ENCODE results near the gene DALRD3. TPM values are rescaled to one million over a fixed set of nuclear protein-coding genes. Genes with fewer than 3 reads are reported as not detected.

Gene DALRD3
- total RNA-seq, 1 experiment from 2014 or later: 53.4 TPM

DNA sequence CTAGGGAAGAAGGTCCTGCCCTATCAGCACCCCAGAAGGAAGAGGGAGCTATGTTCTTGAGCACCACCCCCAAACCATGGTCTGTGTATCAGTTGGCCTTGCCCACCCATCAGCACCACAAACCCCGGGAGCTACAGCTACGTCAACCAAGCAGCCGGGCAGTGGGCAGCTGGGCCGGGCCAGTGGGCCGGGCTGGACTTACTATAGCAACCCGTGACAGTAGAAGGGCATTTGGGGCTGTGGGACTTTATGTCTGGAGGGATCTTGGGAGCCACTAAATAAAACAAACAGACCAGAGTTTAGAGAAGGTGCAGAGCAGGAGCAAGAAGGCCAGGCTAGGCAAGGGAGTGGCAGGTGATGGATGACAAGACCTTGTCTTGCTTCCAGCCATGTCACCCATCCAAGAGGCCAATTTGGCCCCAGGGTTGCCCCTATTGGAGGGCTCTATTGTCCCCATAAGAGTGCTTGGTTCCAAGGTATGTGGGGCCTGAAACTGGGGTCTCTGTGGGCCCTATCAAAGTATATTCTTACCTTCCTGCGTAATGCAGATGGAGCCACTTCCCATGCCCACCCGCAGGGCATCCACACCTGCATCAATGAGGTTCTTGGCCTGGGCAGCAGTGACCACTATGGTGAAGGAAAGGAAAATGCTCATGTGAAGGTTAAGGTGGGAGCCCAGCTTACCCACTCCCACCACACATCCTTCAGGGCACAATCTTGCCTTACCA is 7.6 kb upstream of the DALRD3 start:
- Histone ChIP-seq H3K79me2 (ENCODE audit: low read length) (peaks cover 66% of the 10 kb centered on the region), H3K4me2 (ENCODE audit: low read depth, low read length, poor library complexity, severe bottlenecking) (peak overlapping the region; percentile 18), H3K9me3 (ENCODE audit: low read length) (no peaks in the 10 kb centered on the region), H3K27ac (ENCODE audit: low read length) (no peak overlapping the region), H3K9me2 (replicated peaks; ENCODE audit: insufficient read depth, low read length) (no peaks in the 10 kb centered on the region), H3K4me1 (ENCODE audit: low read length) (peaks cover 67% of the 10 kb centered on the region), H2AFZ (ENCODE audit: low read length) (no peak overlapping the region), H4K20me1 (ENCODE audit: insufficient read depth, low read depth, low read length) (peaks cover 11% of the 10 kb centered on the region; the same call in 1 of the 2 replicates), H3K9ac (ENCODE audit: low read length) (peak overlapping the region; percentile 21; the same call in 1 of the 2 replicates), H3K36me3 (ENCODE audit: insufficient read depth, low read length) (peaks cover 38% of the 10 kb centered on the region), H3K27me3 (ENCODE audit: low read length) (no peaks in the 10 kb centered on the region), H3K4me3 (ENCODE audit: low read length) (no peak overlapping the region)
- peak; percentile 53 for DNase-seq

- Histone ChIP-seq H3K9me3 (ENCODE audit: low read length) (no peaks in the 10 kb centered on the region), H3K9ac (ENCODE audit: low read length) (peak overlapping the region; percentile 21; the same call in 1 of the 2 replicates), H3K27ac (ENCODE audit: low read length) (peak overlapping the region; percentile 30), H3K36me3 (ENCODE audit: insufficient read depth, low read length) (peaks cover 38% of the 10 kb centered on the region), H3K4me3 (ENCODE audit: low read length) (no peak overlapping the region), H2AFZ (ENCODE audit: low read length) (no peak overlapping the region), H3K4me2 (ENCODE audit: low read depth, low read length, poor library complexity, severe bottlenecking) (peak overlapping the region; percentile 25), H3K27me3 (ENCODE audit: low read length) (no peaks in the 10 kb centered on the region), H3K4me1 (ENCODE audit: low read length) (peaks cover 71% of the 10 kb centered on the region), H4K20me1 (ENCODE audit: insufficient read depth, low read depth, low read length) (peaks cover 11% of the 10 kb centered on the region; the same call in 1 of the 2 replicates), H3K9me2 (replicated peaks; ENCODE audit: insufficient read depth, low read length) (no peaks in the 10 kb centered on the region), H3K79me2 (ENCODE audit: low read length) (peaks cover 74% of the 10 kb centered on the region)
- peak; percentile 62 for DNase-seq
These were observed 6.8 kb upstream of the DALRD3 start for GRCh38 chr3:49025005-49025792.

DNA sequence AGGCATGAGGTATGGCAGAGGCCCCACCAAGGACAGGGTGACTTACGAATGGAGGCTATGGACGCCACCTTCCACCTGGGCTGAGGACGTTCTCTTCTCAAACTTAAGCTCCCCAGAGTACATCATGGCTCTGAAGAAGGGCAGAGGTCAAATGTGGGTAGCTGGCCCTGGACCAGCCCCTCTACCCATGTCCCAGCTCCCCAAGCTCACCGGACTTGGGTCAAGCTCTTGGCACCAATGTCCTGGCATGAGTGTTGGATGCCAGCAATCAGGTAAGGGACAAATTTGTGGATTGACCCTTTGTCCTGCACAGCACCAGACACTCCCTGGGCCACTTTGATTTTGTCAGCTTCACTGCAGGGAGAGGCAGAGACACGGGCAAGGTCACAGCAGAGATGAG is 6.1 kb upstream of the DALRD3 start:
- Histone ChIP-seq H3K36me3 (ENCODE audit: insufficient read depth, low read length) (peaks cover 38% of the 10 kb centered on the region), H3K79me2 (ENCODE audit: low read length) (peaks cover 80% of the 10 kb centered on the region), H3K4me2 (ENCODE audit: low read depth, low read length, poor library complexity, severe bottlenecking) (peak overlapping the region; percentile 97)

DNA sequence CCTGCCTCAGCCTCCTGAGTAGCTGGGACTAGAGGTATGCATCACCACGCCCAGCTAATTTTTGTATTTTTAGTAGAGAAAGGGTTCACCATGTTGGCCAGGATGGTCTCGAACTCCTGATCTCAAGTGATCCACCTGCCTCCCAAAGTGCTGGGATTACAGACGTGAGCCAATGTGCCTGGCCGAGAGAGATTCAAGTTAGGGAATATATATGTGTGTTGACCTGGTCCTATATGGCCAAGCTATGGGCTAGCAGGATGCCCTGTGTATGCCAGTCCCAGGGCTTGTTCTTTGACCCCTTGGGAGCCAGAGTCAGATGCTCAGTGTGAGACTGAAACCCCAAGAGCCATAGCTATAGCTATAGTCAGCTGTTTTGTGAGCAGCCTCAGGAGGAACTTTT is 5.4 kb upstream of the DALRD3 start:
- H3K9ac ChIP-seq (ENCODE audit: low read length): peak overlapping the region; percentile 5; the same call in 1 of the 2 replicates

More for the DNA sequence above, 6.1 kb upstream of the DALRD3 start:
- Histone ChIP-seq H4K20me1 (ENCODE audit: insufficient read depth, low read depth, low read length) (peaks cover 11% of the 10 kb centered on the region; the same call in 1 of the 2 replicates), H3K9me2 (replicated peaks; ENCODE audit: insufficient read depth, low read length) (no peaks in the 10 kb centered on the region), H2AFZ (ENCODE audit: low read length) (no peak overlapping the region), H3K9me3 (ENCODE audit: low read length) (no peaks in the 10 kb centered on the region), H3K4me1 (ENCODE audit: low read length) (peaks cover 74% of the 10 kb centered on the region), H3K4me3 (ENCODE audit: low read length) (no peak overlapping the region), H3K27me3 (ENCODE audit: low read length) (no peaks in the 10 kb centered on the region), H3K9ac (ENCODE audit: low read length) (peak overlapping the region; percentile 5), H3K27ac (ENCODE audit: low read length) (0 out of 2 replicates have a peak overlapping the region, but pooled peaks have one; percentile 16)
- no peak for DNase-seq

DNA sequence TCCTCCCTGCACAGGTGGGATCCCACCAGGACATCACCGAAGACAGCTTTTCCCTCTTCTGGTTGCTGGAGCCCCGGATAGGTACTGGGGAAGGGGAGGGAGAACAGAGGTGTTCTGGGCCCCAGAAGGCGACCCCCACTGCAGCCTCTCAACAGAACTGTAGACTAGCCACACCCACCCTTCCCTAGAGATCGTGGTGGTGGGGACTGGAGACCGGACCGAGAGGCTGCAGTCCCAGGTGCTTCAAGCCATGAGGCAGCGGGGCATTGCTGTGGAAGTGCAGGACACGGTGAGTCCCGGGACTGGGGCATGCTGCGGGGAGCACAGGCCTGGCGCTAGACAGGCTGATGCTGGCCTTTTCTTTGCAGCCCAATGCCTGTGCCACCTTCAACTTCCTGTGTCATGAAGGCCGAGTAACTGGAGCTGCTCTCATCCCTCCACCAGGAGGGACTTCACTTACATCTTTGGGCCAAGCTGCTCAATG is 4.3 kb upstream of the DALRD3 start:
- Histone ChIP-seq H3K4me2 (ENCODE audit: low read depth, low read length, poor library complexity, severe bottlenecking) (peak overlapping the region; percentile 97), H3K4me1 (ENCODE audit: low read length) (peaks cover 69% of the 10 kb centered on the region), H3K9ac (ENCODE audit: low read length) (peak overlapping the region; percentile 96), H2AFZ (ENCODE audit: low read length) (no peak overlapping the region), H3K36me3 (ENCODE audit: insufficient read depth, low read length) (peaks cover 31% of the 10 kb centered on the region), H3K9me2 (replicated peaks; ENCODE audit: insufficient read depth, low read length) (no peaks in the 10 kb centered on the region), H3K79me2 (ENCODE audit: low read length) (peaks cover 65% of the 10 kb centered on the region), H3K9me3 (ENCODE audit: low read length) (no peaks in the 10 kb centered on the region), H3K4me3 (ENCODE audit: low read length) (peak overlapping the region; percentile 82), H4K20me1 (ENCODE audit: insufficient read depth, low read depth, low read length) (peaks cover 11% of the 10 kb centered on the region; the same call in 1 of the 2 replicates), H3K27me3 (ENCODE audit: low read length) (no peaks in the 10 kb centered on the region), H3K27ac (ENCODE audit: low read length) (peak overlapping the region; percentile 93)
- peak; percentile 75 for DNase-seq

More for the DNA sequence above, 5.4 kb upstream of the DALRD3 start:
- no peaks in the 10 kb centered on the region for H3K9me3 ChIP-seq (ENCODE audit: low read length)
- peaks cover 11% of the 10 kb centered on the region; the same call in 1 of the 2 replicates for H4K20me1 ChIP-seq (ENCODE audit: insufficient read depth, low read depth, low read length)
- DNase-seq: no peak
- H3K4me3 ChIP-seq (ENCODE audit: low read length): peak overlapping the region; percentile 12; the same call in 1 of the 2 replicates
- peak overlapping the region; percentile 97 for H3K4me2 ChIP-seq (ENCODE audit: low read depth, low read length, poor library complexity, severe bottlenecking)
- H3K79me2 ChIP-seq (ENCODE audit: low read length): peaks cover 76% of the 10 kb centered on the region
- no peak overlapping the region for H2AFZ ChIP-seq (ENCODE audit: low read length)
- no peaks in the 10 kb centered on the region for H3K9me2 ChIP-seq (replicated peaks; ENCODE audit: insufficient read depth, low read length)
- peak overlapping the region; percentile 16; the same call in 1 of the 2 replicates for H3K27ac ChIP-seq (ENCODE audit: low read length)
- no peaks in the 10 kb centered on the region for H3K27me3 ChIP-seq (ENCODE audit: low read length)
- H3K36me3 ChIP-seq (ENCODE audit: insufficient read depth, low read length): peaks cover 38% of the 10 kb centered on the region
- H3K4me1 ChIP-seq (ENCODE audit: low read length): peaks cover 76% of the 10 kb centered on the region

DNA sequence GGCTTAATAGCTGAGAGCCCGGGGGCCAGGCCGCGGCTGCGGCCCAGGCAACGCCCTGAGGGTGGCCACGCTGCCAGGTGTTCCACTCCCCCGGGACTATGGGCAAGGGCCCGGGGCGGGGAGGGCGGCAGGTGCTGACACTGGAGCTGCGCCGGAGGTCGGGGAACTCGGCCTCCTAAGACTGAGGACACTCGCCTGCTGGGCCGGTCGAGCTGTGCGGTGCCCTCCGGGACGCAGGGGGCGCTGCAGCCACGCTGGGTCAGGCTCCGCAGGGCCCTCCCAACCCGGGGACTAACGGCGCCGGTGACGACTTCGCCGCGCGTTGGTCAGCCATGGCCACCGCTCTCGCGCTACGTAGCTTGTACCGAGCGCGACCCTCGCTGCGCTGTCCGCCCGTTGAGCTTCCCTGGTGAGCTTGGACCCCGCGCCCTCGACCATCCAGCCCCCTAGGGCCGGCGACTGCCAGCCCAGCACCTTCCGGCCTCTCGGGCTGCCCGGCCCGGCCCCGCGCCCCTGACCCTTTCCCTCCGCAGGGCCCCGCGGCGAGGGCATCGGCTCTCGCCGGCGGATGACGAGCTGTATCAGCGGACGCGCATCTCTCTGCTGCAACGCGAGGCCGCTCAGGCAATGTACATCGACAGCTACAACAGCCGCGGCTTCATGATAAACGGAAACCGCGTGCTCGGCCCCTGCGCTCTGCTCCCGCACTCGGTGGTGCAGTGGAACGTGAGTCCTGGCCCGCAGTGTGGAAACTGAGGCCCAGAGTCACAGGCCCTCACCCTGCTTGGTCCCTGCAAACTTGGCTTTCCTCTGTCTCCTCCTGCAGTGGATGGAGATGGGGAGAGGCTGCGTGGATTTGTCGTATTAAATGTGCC is 3.7 kb upstream of the DALRD3 start, which contains the start of gene NDUFAF3:
Gene NDUFAF3 (plus strand): TSS at position 309 of the 875 bp plus-strand sequence. CDS start 24 bp downstream, at position 333.
- H3K9me3 ChIP-seq (ENCODE audit: low read length): no peaks in the 10 kb centered on the region
- peak within 1 kb of the TSS; percentile 82 for H3K4me3 ChIP-seq (ENCODE audit: low read length)
- no peaks in the 10 kb centered on the region for H3K9me2 ChIP-seq (replicated peaks; ENCODE audit: insufficient read depth, low read length)
- peaks cover 69% of the 10 kb centered on the region for H3K4me1 ChIP-seq (ENCODE audit: low read length)
- peaks cover 59% of the 10 kb centered on the region for H3K79me2 ChIP-seq (ENCODE audit: low read length)
- peak within 1 kb of the TSS; percentile 93 for H3K27ac ChIP-seq (ENCODE audit: low read length)
- no peaks in the 10 kb centered on the region for H3K27me3 ChIP-seq (ENCODE audit: low read length)
- DNase-seq: peak; percentile 98
- H3K4me2 ChIP-seq (ENCODE audit: low read depth, low read length, poor library complexity, severe bottlenecking): peak within 1 kb of the TSS; percentile 97
- H4K20me1 ChIP-seq (ENCODE audit: insufficient read depth, low read depth, low read length): peaks cover 11% of the 10 kb centered on the region; the same call in 1 of the 2 replicates
- no peak within 1 kb of the TSS; the same call in 1 of the 2 replicates for H2AFZ ChIP-seq (ENCODE audit: low read length)
- H3K9ac ChIP-seq (ENCODE audit: low read length): peak within 1 kb of the TSS; percentile 96
- H3K36me3 ChIP-seq (ENCODE audit: insufficient read depth, low read length): peaks cover 24% of the 10 kb centered on the region

- H3K9ac ChIP-seq (ENCODE audit: low read length): peak overlapping the region; percentile 96
- H2AFZ ChIP-seq (ENCODE audit: low read length): no peak overlapping the region
- no peaks in the 10 kb centered on the region for H3K9me3 ChIP-seq (ENCODE audit: low read length)
- peaks cover 55% of the 10 kb centered on the region for H3K79me2 ChIP-seq (ENCODE audit: low read length)
- peaks cover 11% of the 10 kb centered on the region; the same call in 1 of the 2 replicates for H4K20me1 ChIP-seq (ENCODE audit: insufficient read depth, low read depth, low read length)
- peak overlapping the region; percentile 97 for H3K4me2 ChIP-seq (ENCODE audit: low read depth, low read length, poor library complexity, severe bottlenecking)
- H3K9me2 ChIP-seq (replicated peaks; ENCODE audit: insufficient read depth, low read length): no peaks in the 10 kb centered on the region
- H3K4me1 ChIP-seq (ENCODE audit: low read length): peaks cover 70% of the 10 kb centered on the region
- no peaks in the 10 kb centered on the region for H3K27me3 ChIP-seq (ENCODE audit: low read length)
- DNase-seq: peak; percentile 100
- peaks cover 23% of the 10 kb centered on the region for H3K36me3 ChIP-seq (ENCODE audit: insufficient read depth, low read length)
- H3K4me3 ChIP-seq (ENCODE audit: low read length): peak overlapping the region; percentile 82
- H3K27ac ChIP-seq (ENCODE audit: low read length): peak overlapping the region; percentile 93
These were observed 2.9 kb upstream of the DALRD3 start for GRCh38 chr3:49021213-49021812.
